Measurements from ENCODE around the gene BIN1. TPM values are rescaled to one million over a fixed set of nuclear protein-coding genes. Genes with fewer than 3 reads are reported as not detected.

The BIN1 gene
- total RNA-seq, 2 donors from 2014 or later: 24.4 to 43.5 TPM

DNA sequence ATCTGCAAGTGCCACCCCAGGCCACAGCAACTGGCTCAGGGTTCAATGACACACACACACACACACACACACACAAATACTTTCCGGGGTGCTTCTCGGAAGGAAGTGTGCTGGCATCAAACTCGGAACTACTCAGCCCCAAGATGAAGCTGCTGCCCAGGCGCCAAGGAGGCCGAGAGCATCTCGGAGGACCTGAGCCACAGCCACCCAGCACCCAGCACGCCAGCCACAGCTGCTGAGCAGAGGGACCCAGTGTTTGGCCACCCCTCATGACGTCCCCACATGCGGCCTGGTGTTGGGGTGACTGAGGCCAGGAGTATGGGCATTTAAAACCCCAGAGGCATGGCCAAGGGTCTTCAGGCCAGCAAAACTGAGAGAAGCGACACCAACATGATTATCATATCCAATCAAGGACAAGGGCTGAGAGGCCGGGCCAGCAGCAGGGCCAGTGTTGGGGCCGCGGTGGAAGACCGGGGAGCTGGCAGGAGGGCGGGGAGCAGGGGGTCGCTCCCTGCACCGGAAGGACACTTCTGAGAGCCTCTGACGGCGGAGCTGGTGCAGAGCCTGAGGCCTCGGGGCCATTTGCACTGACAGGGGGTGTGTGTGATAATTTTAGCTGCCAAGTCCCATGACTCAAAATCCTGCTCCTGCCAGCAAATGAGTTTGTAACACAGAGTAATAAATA, 61.8 kb downstream of the BIN1 start:
- intact Hi-C loops (cut with DNase I): no loop called here
- DNase-seq (peak in 1 of 4 donors; percentile 2), ATAC-seq (no peak)
- H3K27ac ChIP-seq: peak overlapping the region in 1 of 4 donors; percentile 47
- 85 to 87% methylated on average over 14 to 19 of the region's 20 CpGs for WGBS, 2 donors
- H3K9me3 ChIP-seq: no peaks in the 10 kb centered on the region
- TF ChIP-seq, protein P1, sequence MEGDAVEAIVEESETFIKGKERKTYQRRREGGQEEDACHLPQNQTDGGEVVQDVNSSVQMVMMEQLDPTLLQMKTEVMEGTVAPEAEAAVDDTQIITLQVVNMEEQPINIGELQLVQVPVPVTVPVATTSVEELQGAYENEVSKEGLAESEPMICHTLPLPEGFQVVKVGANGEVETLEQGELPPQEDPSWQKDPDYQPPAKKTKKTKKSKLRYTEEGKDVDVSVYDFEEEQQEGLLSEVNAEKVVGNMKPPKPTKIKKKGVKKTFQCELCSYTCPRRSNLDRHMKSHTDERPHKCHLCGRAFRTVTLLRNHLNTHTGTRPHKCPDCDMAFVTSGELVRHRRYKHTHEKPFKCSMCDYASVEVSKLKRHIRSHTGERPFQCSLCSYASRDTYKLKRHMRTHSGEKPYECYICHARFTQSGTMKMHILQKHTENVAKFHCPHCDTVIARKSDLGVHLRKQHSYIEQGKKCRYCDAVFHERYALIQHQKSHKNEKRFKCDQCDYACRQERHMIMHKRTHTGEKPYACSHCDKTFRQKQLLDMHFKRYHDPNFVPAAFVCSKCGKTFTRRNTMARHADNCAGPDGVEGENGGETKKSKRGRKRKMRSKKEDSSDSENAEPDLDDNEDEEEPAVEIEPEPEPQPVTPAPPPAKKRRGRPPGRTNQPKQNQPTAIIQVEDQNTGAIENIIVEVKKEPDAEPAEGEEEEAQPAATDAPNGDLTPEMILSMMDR (IDR thresholded peaks at IDR 0.05): no peak
- no peak for TF ChIP-seq POLR2A (IDR thresholded peaks at IDR 0.05)
- H3K36me3 ChIP-seq (replicated peaks in 1 of 2; ENCODE audit: insufficient read depth in 1 of 2, low read depth in 2 of 2): no peaks in the 10 kb centered on the region
- H3K27me3 ChIP-seq: no peaks in the 10 kb centered on the region
- H3K4me3 ChIP-seq: no peak overlapping the region
- peaks cover 14% of the 10 kb centered on the region for H3K4me1 ChIP-seq

DNA sequence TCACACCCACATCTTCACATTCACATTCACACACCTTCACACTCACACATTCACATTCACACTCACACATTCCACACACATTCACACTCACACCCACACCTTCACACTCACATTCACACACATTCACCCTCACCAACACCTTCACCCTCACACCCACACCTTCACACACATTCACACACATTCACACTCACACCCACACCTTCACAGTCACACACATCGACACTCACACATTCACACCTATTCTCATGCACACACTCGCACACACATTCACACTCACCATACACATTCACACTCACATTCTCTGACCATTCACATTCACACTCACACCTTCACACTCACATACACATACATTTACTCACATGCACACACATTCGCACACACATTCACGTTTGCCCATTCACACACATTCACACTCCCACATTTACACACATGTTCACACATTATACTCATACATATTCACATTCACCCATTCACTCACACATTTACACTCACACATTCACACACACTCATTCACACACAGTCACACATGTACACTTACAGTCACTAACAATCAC, 62.7 kb downstream of the BIN1 start:
- H3K36me3 ChIP-seq (replicated peaks in 1 of 2; ENCODE audit: insufficient read depth in 1 of 2, low read depth in 2 of 2): no peaks in the 10 kb centered on the region
- 94 to 96% methylated on average over 4 of the region's 4 CpGs for WGBS, 2 donors
- intact Hi-C loops (cut with DNase I): no loop called here

GRCh38 chr2:127043367-127044164, 63.4 kb downstream of the BIN1 start:
- no peak for ATAC-seq

More for the DNA sequence above, 62.7 kb downstream of the BIN1 start:
- Histone ChIP-seq H3K4me3 (no peak overlapping the region), H3K27ac (peak overlapping the region in 1 of 4 donors; percentile 23), H3K4me1 (peaks cover 10% of the 10 kb centered on the region), H3K9me3 (no peaks in the 10 kb centered on the region), H3K27me3 (no peaks in the 10 kb centered on the region)
- TF ChIP-seq, protein P1 (IDR thresholded peaks at IDR 0.05): no peak
- no peak for TF ChIP-seq POLR2A (IDR thresholded peaks at IDR 0.05)
- peak in 1 of 4 donors; percentile 0 for DNase-seq
- no peak for ATAC-seq

GRCh38 chr2:127041259-127041970, 65.5 kb downstream of the BIN1 start:
- TF ChIP-seq POLR2A (IDR thresholded peaks at IDR 0.05): no peak
- TF ChIP-seq, protein P1 (IDR thresholded peaks at IDR 0.05): no peak
- WGBS, 2 donors: 75 to 87% methylated on average over 12 to 15 of the region's 15 CpGs
- intact Hi-C loops (cut with DNase I): no loop called here
- Histone ChIP-seq H3K4me3 (no peak overlapping the region), H3K27me3 (no peaks in the 10 kb centered on the region), H3K36me3 (replicated peaks in 1 of 2; ENCODE audit: insufficient read depth in 1 of 2, low read depth in 2 of 2) (no peaks in the 10 kb centered on the region), H3K27ac (no peak overlapping the region), H3K9me3 (no peaks in the 10 kb centered on the region), H3K4me1 (peaks cover 10% of the 10 kb centered on the region)
- DNase-seq: no peak
- ATAC-seq: no peak

More at GRCh38 chr2:127043367-127044164, 63.4 kb downstream of the BIN1 start:
- DNase-seq: peak in 1 of 4 donors; percentile 1
- Histone ChIP-seq H3K27ac (no peak overlapping the region), H3K9me3 (no peaks in the 10 kb centered on the region), H3K4me1 (peaks cover 10% of the 10 kb centered on the region), H3K27me3 (no peaks in the 10 kb centered on the region), H3K36me3 (replicated peaks in 1 of 2; ENCODE audit: insufficient read depth in 1 of 2, low read depth in 2 of 2) (no peaks in the 10 kb centered on the region), H3K4me3 (no peak overlapping the region)
- intact Hi-C loops (cut with DNase I): no loop called here
- 81 to 87% methylated on average over 24 to 27 of the region's 27 CpGs for WGBS, 2 donors
- TF ChIP-seq POLR2A (IDR thresholded peaks at IDR 0.05): no peak
- TF ChIP-seq, protein P1 (IDR thresholded peaks at IDR 0.05): no peak
